Measurements from ENCODE around the gene PRKCA. TPM values are rescaled to one million over a fixed set of nuclear protein-coding genes. Genes with fewer than 3 reads are reported as not detected.

The PRKCA gene
- total and polyA plus RNA-seq, 2 donors from 2014 or later: 8.0 to 50.8 TPM

DNA sequence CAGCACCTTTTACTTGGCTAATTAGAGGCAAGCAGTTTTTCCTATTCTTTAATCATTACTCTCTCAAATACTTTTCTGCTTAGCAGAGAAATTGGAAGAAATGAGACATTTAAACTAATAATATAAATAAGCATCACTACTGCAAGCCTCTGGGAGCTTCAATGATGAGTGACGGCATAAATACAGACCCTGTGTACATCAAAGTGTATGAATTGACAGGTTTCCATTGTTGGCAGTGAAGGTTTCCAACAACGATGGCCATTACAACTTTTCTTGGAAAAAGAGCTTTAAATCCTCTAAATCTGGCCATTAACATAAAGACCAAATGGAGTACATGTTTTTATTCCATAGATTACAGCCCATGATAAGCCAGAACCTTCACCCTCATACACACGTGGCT lies 493.1 kb downstream of the PRKCA start:
- Histone ChIP-seq H3K27me3 (ENCODE audit: control insufficient read depth, insufficient read depth, low read length) (no peaks in the 10 kb centered on the region), H3K9ac (ENCODE audit: low read length in 3 of 3) (no peak overlapping the region), H3K4me1 (ENCODE audit: control insufficient read depth in 2 of 3, insufficient read depth in 2 of 3, low read depth in 1 of 3, low read length in 3 of 3) (peaks cover 0 to 8% (median 0%) of the 10 kb centered on the region in 3 donors), H3K9me3 (ENCODE audit: control insufficient read depth in 2 of 3, insufficient read depth in 1 of 3, low read length in 3 of 3) (no peaks in the 10 kb centered on the region), H3K36me3 (ENCODE audit: control insufficient read depth in 2 of 3, insufficient read depth in 3 of 3, low read length in 3 of 3) (peaks cover 0 to 16% (median 11%) of the 10 kb centered on the region in 3 donors), H3K4me3 (ENCODE audit: low read length in 3 of 3) (no peak overlapping the region), H3K27ac (ENCODE audit: low read depth in 2 of 2, low read length in 2 of 2) (no peak overlapping the region)
- intact Hi-C loops (cut with DNase I): no loop called here
- DNase-seq: no peak
- TF ChIP-seq, protein P1, sequence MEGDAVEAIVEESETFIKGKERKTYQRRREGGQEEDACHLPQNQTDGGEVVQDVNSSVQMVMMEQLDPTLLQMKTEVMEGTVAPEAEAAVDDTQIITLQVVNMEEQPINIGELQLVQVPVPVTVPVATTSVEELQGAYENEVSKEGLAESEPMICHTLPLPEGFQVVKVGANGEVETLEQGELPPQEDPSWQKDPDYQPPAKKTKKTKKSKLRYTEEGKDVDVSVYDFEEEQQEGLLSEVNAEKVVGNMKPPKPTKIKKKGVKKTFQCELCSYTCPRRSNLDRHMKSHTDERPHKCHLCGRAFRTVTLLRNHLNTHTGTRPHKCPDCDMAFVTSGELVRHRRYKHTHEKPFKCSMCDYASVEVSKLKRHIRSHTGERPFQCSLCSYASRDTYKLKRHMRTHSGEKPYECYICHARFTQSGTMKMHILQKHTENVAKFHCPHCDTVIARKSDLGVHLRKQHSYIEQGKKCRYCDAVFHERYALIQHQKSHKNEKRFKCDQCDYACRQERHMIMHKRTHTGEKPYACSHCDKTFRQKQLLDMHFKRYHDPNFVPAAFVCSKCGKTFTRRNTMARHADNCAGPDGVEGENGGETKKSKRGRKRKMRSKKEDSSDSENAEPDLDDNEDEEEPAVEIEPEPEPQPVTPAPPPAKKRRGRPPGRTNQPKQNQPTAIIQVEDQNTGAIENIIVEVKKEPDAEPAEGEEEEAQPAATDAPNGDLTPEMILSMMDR (IDR thresholded peaks at IDR 0.05; ENCODE audit: borderline replicate concordance, extremely low read depth, insufficient read depth): no peak
- no peak for FAIRE-seq

DNA sequence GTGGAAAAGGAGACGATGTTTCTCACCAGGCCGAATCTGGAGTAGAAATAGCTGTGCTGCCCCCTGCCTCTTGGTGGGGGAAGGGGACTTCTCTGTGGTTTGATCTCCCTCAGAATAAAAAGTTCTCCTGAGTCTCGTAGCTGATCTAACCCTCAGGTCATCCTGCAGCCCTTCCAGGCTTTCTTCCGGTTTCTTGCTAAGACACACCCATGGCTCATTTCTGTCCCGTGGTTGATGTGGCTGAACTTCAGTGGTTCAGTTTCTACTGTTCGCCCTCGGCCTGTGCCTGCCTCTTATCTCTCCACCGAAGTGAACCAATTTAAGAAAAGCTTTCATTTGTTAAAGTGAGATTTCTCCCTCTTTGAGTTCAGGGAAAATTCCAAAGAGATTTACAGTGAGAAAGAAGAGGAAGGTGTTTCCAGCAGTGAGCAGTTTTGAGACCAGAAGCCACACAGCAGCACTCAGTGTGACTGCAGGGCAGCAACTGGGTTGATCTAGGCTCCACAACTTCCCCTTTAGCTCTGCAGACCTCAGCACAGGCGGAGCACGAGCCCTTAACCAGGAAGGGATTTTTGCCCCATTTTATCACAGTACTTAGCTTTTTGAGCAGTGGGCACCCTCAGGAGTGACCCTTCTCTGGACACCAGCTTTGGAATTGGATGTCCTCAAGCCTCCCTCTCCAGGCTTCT lies 497.6 kb downstream of the PRKCA start:
- no peak for FAIRE-seq

DNA sequence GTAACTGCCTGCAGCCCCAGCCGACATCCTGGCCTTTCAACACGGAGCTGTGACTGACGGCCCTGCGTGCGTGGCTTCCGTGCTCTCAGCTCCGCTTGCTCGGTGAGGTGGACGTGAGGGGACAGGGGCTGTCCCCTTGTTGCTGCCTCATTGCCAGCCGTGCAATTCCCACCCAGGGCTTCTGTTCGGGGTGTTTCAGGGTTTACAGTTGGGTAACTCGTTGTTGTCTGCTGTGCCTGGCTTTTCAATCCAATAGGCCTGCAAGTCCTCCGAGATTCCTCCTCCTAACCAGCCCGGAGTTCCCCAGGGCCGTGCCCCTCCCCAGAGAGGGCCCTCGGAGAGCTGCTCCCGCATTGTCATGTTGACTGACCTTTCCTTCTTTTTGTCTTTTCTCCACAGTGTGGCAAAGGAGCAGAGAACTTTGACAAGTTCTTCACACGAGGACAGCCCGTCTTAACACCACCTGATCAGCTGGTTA lies 501.1 kb downstream of the PRKCA start:
- no peak for DNase-seq
- H3K4me1 ChIP-seq (ENCODE audit: control insufficient read depth in 2 of 3, insufficient read depth in 2 of 3, low read depth in 1 of 3, low read length in 3 of 3): peaks cover 0 to 7% (median 0%) of the 10 kb centered on the region in 3 donors
- no peaks in the 10 kb centered on the region for H3K27me3 ChIP-seq (ENCODE audit: control insufficient read depth, insufficient read depth, low read length)
- H3K9me3 ChIP-seq (ENCODE audit: control insufficient read depth in 2 of 3, insufficient read depth in 1 of 3, low read length in 3 of 3): no peaks in the 10 kb centered on the region
- TF ChIP-seq, protein P1 (IDR thresholded peaks at IDR 0.05; ENCODE audit: borderline replicate concordance, extremely low read depth, insufficient read depth): no peak
- no peak overlapping the region for H3K27ac ChIP-seq (ENCODE audit: low read depth in 2 of 2, low read length in 2 of 2)
- peaks cover 0 to 2% (median 0%) of the 10 kb centered on the region in 3 donors for H3K36me3 ChIP-seq (ENCODE audit: control insufficient read depth in 2 of 3, insufficient read depth in 3 of 3, low read length in 3 of 3)
- no peak for FAIRE-seq
- H3K9ac ChIP-seq (ENCODE audit: low read length in 3 of 3): no peak overlapping the region
- no peak overlapping the region for H3K4me3 ChIP-seq (ENCODE audit: low read length in 3 of 3)
- intact Hi-C loops (cut with DNase I): no loop called here

More for the DNA sequence above, 497.6 kb downstream of the PRKCA start:
- DNase-seq: peak in 1 of 5 donors; percentile 25
- H3K9me3 ChIP-seq (ENCODE audit: control insufficient read depth in 2 of 3, insufficient read depth in 1 of 3, low read length in 3 of 3): no peaks in the 10 kb centered on the region
- H3K36me3 ChIP-seq (ENCODE audit: control insufficient read depth in 2 of 3, insufficient read depth in 3 of 3, low read length in 3 of 3): peaks cover 0 to 11% (median 11%) of the 10 kb centered on the region in 3 donors
- H3K4me1 ChIP-seq (ENCODE audit: control insufficient read depth in 2 of 3, insufficient read depth in 2 of 3, low read depth in 1 of 3, low read length in 3 of 3): no peaks in the 10 kb centered on the region
- no peak overlapping the region for H3K9ac ChIP-seq (ENCODE audit: low read length in 3 of 3)
- no peaks in the 10 kb centered on the region for H3K27me3 ChIP-seq (ENCODE audit: control insufficient read depth, insufficient read depth, low read length)
- intact Hi-C loops (cut with DNase I): no loop called here
- H3K4me3 ChIP-seq (ENCODE audit: low read length in 3 of 3): no peak overlapping the region
- no peak overlapping the region for H3K27ac ChIP-seq (ENCODE audit: low read depth in 2 of 2, low read length in 2 of 2)
- TF ChIP-seq, protein P1 (IDR thresholded peaks at IDR 0.05; ENCODE audit: borderline replicate concordance, extremely low read depth, insufficient read depth): no peak
